Measurements from ENCODE around the gene SYPL1. TPM values are rescaled to one million over a fixed set of nuclear protein-coding genes. Genes with fewer than 3 reads are reported as not detected.

The SYPL1 gene
- total RNA-seq, 1 donor from 2014 or later, result 59.7 TPM

DNA sequence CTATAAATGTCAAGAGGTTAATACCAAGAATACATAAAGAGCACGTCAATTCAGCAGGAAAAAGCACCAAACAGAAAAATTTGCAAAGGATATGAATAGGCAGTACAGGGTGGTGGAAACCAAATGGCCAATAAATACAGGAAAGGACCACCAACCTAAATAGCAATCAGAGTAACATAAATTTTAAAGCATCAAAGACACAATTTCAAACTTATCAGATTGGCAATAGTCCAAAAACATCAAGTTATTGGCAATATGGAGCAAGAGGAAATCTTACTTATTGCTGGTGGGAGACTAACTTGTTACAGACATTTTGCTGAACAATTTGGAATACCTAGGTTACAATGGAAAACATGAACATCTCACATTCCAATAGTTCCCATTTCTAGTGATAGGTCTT lies 24.1 kb downstream of the SYPL1 start:
- Histone ChIP-seq H3K4me2 (ENCODE audit: low read length) (no peak overlapping the region), H4K20me1 (ENCODE audit: insufficient read depth, low read length) (no peaks in the 10 kb centered on the region), H3K79me2 (ENCODE audit: insufficient read depth, low read length) (no peaks in the 10 kb centered on the region), H3K36me3 (ENCODE audit: insufficient read depth, low read length) (peaks cover 12% of the 10 kb centered on the region), H3K4me3 (ENCODE audit: insufficient read depth, low read depth, low read length) (no peak overlapping the region), H3K9me3 (ENCODE audit: insufficient read depth, low read depth, low read length) (no peaks in the 10 kb centered on the region), H3K27me3 (ENCODE audit: insufficient read depth, low read length) (no peaks in the 10 kb centered on the region), H3K9ac (ENCODE audit: low read length) (no peak overlapping the region), H2AFZ (ENCODE audit: low read depth, low read length) (no peak overlapping the region), H3K27ac (ENCODE audit: low read depth, low read length) (no peak overlapping the region), H3K4me1 (ENCODE audit: insufficient read depth, low read length) (no peaks in the 10 kb centered on the region)
- no peaks in the 10 kb centered on the region for H3K9me3 Mint-ChIP-seq (ENCODE audit: unreplicated experiment)
- DNase-seq (ENCODE audit: low read depth) (no peak), FAIRE-seq (no peak)
- H3K27me3 Mint-ChIP-seq (ENCODE audit: low read depth, unreplicated experiment), result no peaks in the 10 kb centered on the region
- H3K27ac Mint-ChIP-seq (ENCODE audit: unreplicated experiment), result no peak overlapping the region
- no peak for TF ChIP-seq EZH2 (IDR thresholded peaks at IDR 0.05; ENCODE audit: insufficient read depth, low read length)
- TF ChIP-seq, protein P1, sequence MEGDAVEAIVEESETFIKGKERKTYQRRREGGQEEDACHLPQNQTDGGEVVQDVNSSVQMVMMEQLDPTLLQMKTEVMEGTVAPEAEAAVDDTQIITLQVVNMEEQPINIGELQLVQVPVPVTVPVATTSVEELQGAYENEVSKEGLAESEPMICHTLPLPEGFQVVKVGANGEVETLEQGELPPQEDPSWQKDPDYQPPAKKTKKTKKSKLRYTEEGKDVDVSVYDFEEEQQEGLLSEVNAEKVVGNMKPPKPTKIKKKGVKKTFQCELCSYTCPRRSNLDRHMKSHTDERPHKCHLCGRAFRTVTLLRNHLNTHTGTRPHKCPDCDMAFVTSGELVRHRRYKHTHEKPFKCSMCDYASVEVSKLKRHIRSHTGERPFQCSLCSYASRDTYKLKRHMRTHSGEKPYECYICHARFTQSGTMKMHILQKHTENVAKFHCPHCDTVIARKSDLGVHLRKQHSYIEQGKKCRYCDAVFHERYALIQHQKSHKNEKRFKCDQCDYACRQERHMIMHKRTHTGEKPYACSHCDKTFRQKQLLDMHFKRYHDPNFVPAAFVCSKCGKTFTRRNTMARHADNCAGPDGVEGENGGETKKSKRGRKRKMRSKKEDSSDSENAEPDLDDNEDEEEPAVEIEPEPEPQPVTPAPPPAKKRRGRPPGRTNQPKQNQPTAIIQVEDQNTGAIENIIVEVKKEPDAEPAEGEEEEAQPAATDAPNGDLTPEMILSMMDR (IDR thresholded peaks at IDR 0.05; ENCODE audit: insufficient read depth, low read depth, low read length), result no peak
- H3K4me3 Mint-ChIP-seq (ENCODE audit: unreplicated experiment), result no peak overlapping the region
- peaks cover 7% of the 10 kb centered on the region for H3K36me3 Mint-ChIP-seq (ENCODE audit: low read depth, unreplicated experiment)
- no peaks in the 10 kb centered on the region for H3K4me1 Mint-ChIP-seq (ENCODE audit: low read depth, unreplicated experiment)

DNA sequence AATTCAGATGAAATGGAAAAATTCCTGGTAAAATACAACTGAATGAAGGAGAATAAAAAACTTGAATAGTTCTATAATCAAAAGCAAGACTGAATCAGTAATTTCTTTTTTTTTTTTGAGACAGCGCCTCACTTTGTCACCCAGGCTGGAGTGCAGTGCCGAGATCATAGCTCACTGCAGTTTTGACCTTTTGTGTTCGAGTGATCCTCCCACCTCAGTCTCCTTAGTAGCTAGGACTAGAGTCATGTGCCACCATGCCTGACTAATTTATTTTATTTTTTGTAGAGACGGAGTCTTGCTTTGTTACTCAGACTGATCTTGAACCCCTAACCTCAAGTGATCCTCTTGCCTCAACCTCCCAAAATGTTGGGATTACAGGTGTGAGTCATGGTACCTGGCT lies 26.1 kb downstream of the SYPL1 start:
- H3K4me3 ChIP-seq (ENCODE audit: insufficient read depth, low read depth, low read length), result no peak overlapping the region
- no peaks in the 10 kb centered on the region for H3K9me3 Mint-ChIP-seq (ENCODE audit: unreplicated experiment)
- no peaks in the 10 kb centered on the region for H3K4me1 Mint-ChIP-seq (ENCODE audit: low read depth, unreplicated experiment)
- H3K79me2 ChIP-seq (ENCODE audit: insufficient read depth, low read length), result no peaks in the 10 kb centered on the region
- H3K36me3 ChIP-seq (ENCODE audit: insufficient read depth, low read length), result peaks cover 5% of the 10 kb centered on the region
- no peaks in the 10 kb centered on the region for H3K36me3 Mint-ChIP-seq (ENCODE audit: low read depth, unreplicated experiment)
- DNase-seq (ENCODE audit: low read depth), result no peak
- no peak overlapping the region for H3K27ac Mint-ChIP-seq (ENCODE audit: unreplicated experiment)
- no peak for TF ChIP-seq EZH2 (IDR thresholded peaks at IDR 0.05; ENCODE audit: insufficient read depth, low read length)
- TF ChIP-seq, protein P1 (IDR thresholded peaks at IDR 0.05; ENCODE audit: insufficient read depth, low read depth, low read length), result no peak
- H3K27ac ChIP-seq (ENCODE audit: low read depth, low read length), result no peak overlapping the region
- no peak overlapping the region for H3K9ac ChIP-seq (ENCODE audit: low read length)
- H3K27me3 Mint-ChIP-seq (ENCODE audit: low read depth, unreplicated experiment), result no peaks in the 10 kb centered on the region
- H3K27me3 ChIP-seq (ENCODE audit: insufficient read depth, low read length), result no peaks in the 10 kb centered on the region
- no peaks in the 10 kb centered on the region for H4K20me1 ChIP-seq (ENCODE audit: insufficient read depth, low read length)
- H3K4me2 ChIP-seq (ENCODE audit: low read length), result no peak overlapping the region
- no peaks in the 10 kb centered on the region for H3K9me3 ChIP-seq (ENCODE audit: insufficient read depth, low read depth, low read length)
- no peak for FAIRE-seq
- H3K4me3 Mint-ChIP-seq (ENCODE audit: unreplicated experiment), result no peak overlapping the region
- H3K4me1 ChIP-seq (ENCODE audit: insufficient read depth, low read length), result no peaks in the 10 kb centered on the region
- no peak overlapping the region for H2AFZ ChIP-seq (ENCODE audit: low read depth, low read length)

DNA sequence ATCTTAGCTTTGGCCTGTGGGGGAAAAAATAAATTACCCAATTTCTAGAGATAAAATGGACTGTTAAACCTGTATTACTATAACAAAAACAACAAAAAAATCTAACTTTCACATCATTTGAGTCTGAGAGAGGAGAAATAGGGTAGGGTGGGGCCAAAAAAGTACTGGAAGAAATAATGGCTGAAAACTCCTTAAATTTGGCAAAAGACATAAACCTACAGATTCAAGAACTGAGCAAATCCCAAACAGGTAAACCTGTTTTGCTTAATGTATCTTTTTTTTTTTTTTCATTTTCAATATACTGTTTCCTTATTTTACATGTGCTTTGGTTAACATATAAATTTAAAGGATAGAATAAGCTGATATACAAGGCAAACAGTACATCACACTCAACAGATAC lies 27.1 kb downstream of the SYPL1 start:
- H3K36me3 Mint-ChIP-seq (ENCODE audit: low read depth, unreplicated experiment), result no peaks in the 10 kb centered on the region
- DNase-seq (ENCODE audit: low read depth) (no peak), FAIRE-seq (no peak)
- Histone ChIP-seq H3K9ac (ENCODE audit: low read length) (no peak overlapping the region), H3K27me3 (ENCODE audit: insufficient read depth, low read length) (no peaks in the 10 kb centered on the region), H2AFZ (ENCODE audit: low read depth, low read length) (no peak overlapping the region), H3K4me2 (ENCODE audit: low read length) (no peak overlapping the region), H3K4me3 (ENCODE audit: insufficient read depth, low read depth, low read length) (no peak overlapping the region), H3K79me2 (ENCODE audit: insufficient read depth, low read length) (no peaks in the 10 kb centered on the region), H3K9me3 (ENCODE audit: insufficient read depth, low read depth, low read length) (no peaks in the 10 kb centered on the region), H3K36me3 (ENCODE audit: insufficient read depth, low read length) (peaks cover 1% of the 10 kb centered on the region), H4K20me1 (ENCODE audit: insufficient read depth, low read length) (no peaks in the 10 kb centered on the region), H3K27ac (ENCODE audit: low read depth, low read length) (no peak overlapping the region), H3K4me1 (ENCODE audit: insufficient read depth, low read length) (no peaks in the 10 kb centered on the region)
- H3K27ac Mint-ChIP-seq (ENCODE audit: unreplicated experiment), result no peak overlapping the region
- no peaks in the 10 kb centered on the region for H3K27me3 Mint-ChIP-seq (ENCODE audit: low read depth, unreplicated experiment)
- no peak overlapping the region for H3K4me3 Mint-ChIP-seq (ENCODE audit: unreplicated experiment)
- no peaks in the 10 kb centered on the region for H3K4me1 Mint-ChIP-seq (ENCODE audit: low read depth, unreplicated experiment)
- no peaks in the 10 kb centered on the region for H3K9me3 Mint-ChIP-seq (ENCODE audit: unreplicated experiment)
- TF ChIP-seq EZH2 (IDR thresholded peaks at IDR 0.05; ENCODE audit: insufficient read depth, low read length), result no peak
- TF ChIP-seq, protein P1 (IDR thresholded peaks at IDR 0.05; ENCODE audit: insufficient read depth, low read depth, low read length), result no peak

Data from astrocyte (in vitro differentiated cells and primary cell).